T47D (cell line): ENCODE data around the gene CMPK1.

Source experiments
- DNase-seq, 2 experiments: peaks; one replicate each; pipeline versions ENCODE4 v3.0.0 to v3.0.0-alpha.2; 2011 to 2012; ENCODE audit warnings: low read depth in 1 of 2, low spot score in 1 of 2
- JUND ChIP-seq: IDR thresholded peaks from 2 replicates; pipeline ENCODE4 v1.6.1; 2012; ENCODE audit warnings: low read depth
- in situ Hi-C: cut with HindIII; loops from 2 replicates; pipeline ENCODE4 v1.10.0; 2016; ENCODE audit warnings: low sequenced_read_pairs, low pct_unique_long_range_greater_than_20kb

Gene CMPK1

DNA sequence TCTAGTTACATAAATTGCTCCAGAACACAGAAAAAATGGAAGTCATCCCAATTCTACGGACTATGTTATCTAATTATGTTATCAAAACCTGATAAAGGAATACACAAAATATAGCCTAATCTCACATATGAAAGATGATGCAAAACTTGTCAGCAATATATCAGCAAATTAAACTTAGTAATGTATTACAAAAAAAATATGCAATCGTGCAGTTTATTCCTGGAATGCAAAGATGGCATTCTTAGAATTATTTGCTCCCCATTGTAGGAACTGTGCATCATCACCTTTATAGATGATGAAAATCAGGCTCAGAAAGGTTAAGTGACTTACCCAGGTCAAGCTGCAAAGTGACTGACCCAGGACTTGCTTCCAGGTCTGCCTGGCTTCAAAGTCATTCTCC is 90.3 kb downstream of the CMPK1 start:
- no peak for DNase-seq
- in situ Hi-C loops, result no loop called here
- TF ChIP-seq JUND, result no peak

DNA sequence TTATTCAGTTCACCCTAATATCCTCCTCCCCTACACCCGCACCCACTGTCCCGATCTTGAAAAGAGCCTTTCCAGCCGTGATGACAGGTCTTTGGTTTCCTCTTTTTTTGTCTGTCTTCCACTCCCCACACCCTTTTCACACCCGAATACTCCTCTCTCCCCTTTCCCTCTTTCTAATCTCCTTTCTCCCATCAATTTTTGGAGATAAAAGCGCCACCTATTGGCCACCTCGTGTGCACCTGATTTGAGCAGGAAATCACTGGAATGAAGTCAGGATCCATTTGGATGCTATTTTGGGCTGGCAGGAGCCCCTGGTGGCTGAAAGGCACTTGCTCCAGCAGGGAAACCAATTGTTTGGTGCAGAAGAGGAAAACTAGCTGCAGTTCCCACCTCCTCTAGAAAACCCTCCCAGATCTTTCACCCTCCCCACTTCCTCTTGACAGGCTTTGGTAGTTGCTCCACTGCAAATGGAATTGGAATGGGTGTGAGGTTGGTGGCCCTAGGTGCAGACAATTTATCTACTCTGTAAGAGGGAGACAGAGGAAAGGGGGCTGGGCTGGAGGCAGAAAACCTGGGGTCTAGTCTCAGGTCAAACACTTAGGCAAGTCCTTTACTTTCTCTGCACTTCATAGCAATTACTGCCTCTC is 90.9 kb downstream of the CMPK1 start:
- no peak for TF ChIP-seq JUND
- in situ Hi-C loops, result no loop called here
- peak in 1 of 2 experiments; percentile 70 for DNase-seq
